Hepatocyte (in vitro differentiated cells): ENCODE results near the gene SERGEF. TPM values are rescaled to one million over a fixed set of nuclear protein-coding genes. Genes with fewer than 3 reads are reported as not detected.

Source experiments
- DNase-seq: peaks from one replicate; pipeline ENCODE4 v3.0.0-alpha.2; 2016; ENCODE audit warnings: low spot score
- H2AFZ ChIP-seq: fragments of 200-600 bp; sonication (generic); 2 replicates; pipeline ENCODE4 v1.6.0; 2016; ENCODE audit warnings: antibody characterized with exemption, mild to moderate bottlenecking
- H3K27ac ChIP-seq: fragments of 200-600 bp; sonication (generic); 2 replicates; pipeline ENCODE4 v1.5.1; 2016; ENCODE audit warnings: mild to moderate bottlenecking
- H3K27me3 ChIP-seq: fragments of 200-600 bp; sonication (generic); 2 replicates; pipeline ENCODE4 v1.6.1; 2016
- H3K36me3 ChIP-seq: fragments of 200-600 bp; sonication (generic); replicated peaks from 2 replicates; pipeline ENCODE4 v1.5.1; 2016; ENCODE audit warnings: low read depth; ENCODE audit not compliant: insufficient read depth
- H3K4me1 ChIP-seq: fragments of 200-600 bp; sonication (generic); 2 replicates; pipeline ENCODE4 v1.5.1; 2016; ENCODE audit warnings: mild to moderate bottlenecking, moderate library complexity; ENCODE audit not compliant: insufficient read depth
- H3K4me2 ChIP-seq: fragments of 200-600 bp; sonication (generic); 2 replicates; pipeline ENCODE4 v1.6.0; 2016
- H3K4me3 ChIP-seq: fragments of 200-600 bp; sonication (generic); 2 replicates; pipeline ENCODE4 v1.5.1; 2016; ENCODE audit warnings: mild to moderate bottlenecking
- H3K79me2 ChIP-seq: fragments of 200-600 bp; sonication (generic); 2 replicates; pipeline ENCODE4 v1.6.0; 2017; ENCODE audit warnings: mild to moderate bottlenecking
- H3K9me2 ChIP-seq: fragments of 200-600 bp; sonication (generic); replicated peaks from 2 replicates; pipeline ENCODE4 v1.6.0; 2017; ENCODE audit warnings: mild to moderate bottlenecking; ENCODE audit not compliant: insufficient read depth
- H3K9me3 ChIP-seq: fragments of 200-600 bp; sonication (generic); 2 replicates; pipeline ENCODE4 v1.5.1; 2016; ENCODE audit warnings: low read depth, mild to moderate bottlenecking
- H4K20me1 ChIP-seq: fragments of 200-600 bp; sonication (generic); 2 replicates; pipeline ENCODE4 v1.6.0; 2016; ENCODE audit warnings: mild to moderate bottlenecking; ENCODE audit not compliant: insufficient read depth, poor library complexity, severe bottlenecking
- CTCF ChIP-seq: fragments of 200-600 bp; sonication (generic); IDR thresholded peaks from 2 replicates; pipeline ENCODE4 v1.5.1; 2016; ENCODE audit warnings: antibody characterized with exemption, mild to moderate bottlenecking; ENCODE audit not compliant: poor library complexity
- EZH2 ChIP-seq: fragments of 200-600 bp; sonication (generic); IDR thresholded peaks from 2 replicates; pipeline ENCODE4 v1.6.1; 2016; ENCODE audit warnings: antibody characterized with exemption, mild to moderate bottlenecking, borderline replicate concordance
- EZH2phosphoT487 ChIP-seq: fragments of 200-600 bp; sonication (generic); IDR thresholded peaks from one replicate; pipeline ENCODE4 v1.6.1; 2018; ENCODE audit warnings: antibody characterized with exemption, mild to moderate bottlenecking, low read depth, moderate library complexity; ENCODE audit not compliant: unreplicated experiment, severe bottlenecking
- WGBS: methylation state at CpG from one replicate; pipeline ENCODE4 v1.1.6; 2016; ENCODE audit warnings: low lambda C conversion rate; ENCODE audit errors: missing lambda C conversion rate; 5-methylcytosine and 5-hydroxymethylcytosine counted together
- polyA plus RNA-seq: library from polyadenylated mRNA; unstranded; fragments of >200 nt; fragmentation: Nextera tagmentation; extraction: Ambion mirVana; gene quantifications from 2 replicates; pipeline ENCODE4 v1.2.1, GENCODE V29; 2016
- total RNA-seq: library from RNA; depleted of rRNA; stranded (reverse); fragments of >200 nt; gene quantifications from 2 replicates; pipeline ENCODE4 v1.2.3, GENCODE V29; 2014

Gene SERGEF
- total and polyA plus RNA-seq, 2 experiments from 2014 or later, result 21.7 to 28.7 TPM

- Histone ChIP-seq H2AFZ (no peak overlapping the region), H3K9me3 (no peaks in the 10 kb centered on the region), H3K4me2 (no peak overlapping the region), H3K27me3 (no peaks in the 10 kb centered on the region), H4K20me1 (no peaks in the 10 kb centered on the region), H3K4me1 (no peaks in the 10 kb centered on the region), H3K79me2 (no peaks in the 10 kb centered on the region), H3K4me3 (no peak overlapping the region), H3K9me2 (no peaks in the 10 kb centered on the region), H3K27ac (no peak overlapping the region), H3K36me3 (no peaks in the 10 kb centered on the region)
- TF ChIP-seq EZH2 (no peak), EZH2phosphoT487 (no peak), CTCF (no peak)
- 82% methylated on average over 10 of the region's 10 CpGs for WGBS
- no peak for DNase-seq
Measured at GRCh38 chr11:18054511-18055103, 41.8 kb upstream of the SERGEF start.

GRCh38 chr11:18050848-18051247 lies 38.0 kb upstream of the SERGEF start:
- no peaks in the 10 kb centered on the region for H3K9me2 ChIP-seq
- no peak overlapping the region for H3K4me3 ChIP-seq
- H3K9me3 ChIP-seq, result no peaks in the 10 kb centered on the region

GRCh38 chr11:18046116-18046777 lies 33.4 kb upstream of the SERGEF start, which contains the start of gene TPH1:
Gene TPH1 (minus strand): TSS chr11:18046269. CDS start chr11:18040762, 5,507 bp downstream.
- 10% methylated on average over 33 of the region's 36 CpGs for WGBS
- peak within 1 kb of the TSS; percentile 77 for H3K4me2 ChIP-seq
- H3K36me3 ChIP-seq, result no peaks in the 10 kb centered on the region
- no peaks in the 10 kb centered on the region for H3K9me3 ChIP-seq
- DNase-seq, result peak; percentile 66
- H2AFZ ChIP-seq, result peak within 1 kb of the TSS; percentile 72
- no peaks in the 10 kb centered on the region for H3K4me1 ChIP-seq
- H3K27me3 ChIP-seq, result peaks cover 42% of the 10 kb centered on the region
- no peaks in the 10 kb centered on the region for H4K20me1 ChIP-seq
- no peak for TF ChIP-seq CTCF
- TF ChIP-seq EZH2phosphoT487, result no peak
- TF ChIP-seq EZH2, result peak; percentile 73
- H3K79me2 ChIP-seq, result no peaks in the 10 kb centered on the region
- H3K4me3 ChIP-seq, result no peak within 1 kb of the TSS
- no peaks in the 10 kb centered on the region for H3K9me2 ChIP-seq
- H3K27ac ChIP-seq, result no peak within 1 kb of the TSS

More at GRCh38 chr11:18050848-18051247, 38.0 kb upstream of the SERGEF start:
- H4K20me1 ChIP-seq, result no peaks in the 10 kb centered on the region
- H3K27me3 ChIP-seq, result peaks cover 26% of the 10 kb centered on the region
- H3K27ac ChIP-seq, result no peak overlapping the region
- no peak overlapping the region for H2AFZ ChIP-seq
- no peaks in the 10 kb centered on the region for H3K36me3 ChIP-seq
- H3K4me2 ChIP-seq, result no peak overlapping the region
- TF ChIP-seq CTCF (no peak), EZH2 (no peak), EZH2phosphoT487 (no peak)
- no peak for DNase-seq
- no peaks in the 10 kb centered on the region for H3K79me2 ChIP-seq
- WGBS, result 88% methylated on average over 2 of the region's 2 CpGs
- no peaks in the 10 kb centered on the region for H3K4me1 ChIP-seq
